ENCODE results near the gene PRSS53. TPM values are rescaled to one million over a fixed set of nuclear protein-coding genes. Genes with fewer than 3 reads are reported as not detected.
A peak's percentile ranks its signal among the peaks of the same experiment; 100 is the strongest.

PRSS53 gene
- total and polyA plus RNA-seq, 7 donors, result 1.1 to 9.1 (median 2.6) TPM; not detected in 2

DNA sequence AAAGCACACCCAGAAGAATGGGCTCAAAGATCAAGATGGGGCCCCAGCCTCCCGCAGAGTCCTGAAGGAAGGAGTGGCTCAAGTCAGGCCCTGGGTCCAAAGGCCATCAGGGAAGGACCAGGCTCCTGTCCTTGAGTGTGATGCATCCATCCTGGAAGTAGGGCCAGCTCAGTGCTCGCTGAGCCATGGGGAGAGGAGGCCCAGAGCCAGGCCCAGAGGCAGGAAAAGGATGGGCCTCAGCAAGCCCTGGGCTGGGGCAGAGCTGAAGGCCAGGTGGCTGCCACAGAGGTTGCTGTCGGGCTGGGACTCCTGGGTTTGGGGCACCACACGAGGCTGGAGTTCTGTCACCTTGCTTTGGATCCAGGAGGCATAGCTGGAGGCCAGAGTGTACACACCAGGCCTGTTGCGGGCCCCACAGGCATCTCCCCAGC lies 43.1 kb upstream of the PRSS53 start:
- Histone ChIP-seq H3K27me3 (peaks cover 5 to 22% (median 6%) of the 10 kb centered on the region in 3 donors), H3K36me3 (peaks cover 46 to 57% (median 50%) of the 10 kb centered on the region in 4 donors), H3K4me1 (peaks cover 0 to 22% (median 8%) of the 10 kb centered on the region in 4 donors), H3K27ac (no peak overlapping the region), H3K9me3 (no peaks in the 10 kb centered on the region), H3K4me3 (no peak overlapping the region)
- 24 to 70% methylated on average over 5 of the region's 5 CpGs for WGBS, 2 donors
- DNase-seq, result no peak
- intact Hi-C loops (cut with DNase I), result no loop called here
- TF ChIP-seq, protein P1, sequence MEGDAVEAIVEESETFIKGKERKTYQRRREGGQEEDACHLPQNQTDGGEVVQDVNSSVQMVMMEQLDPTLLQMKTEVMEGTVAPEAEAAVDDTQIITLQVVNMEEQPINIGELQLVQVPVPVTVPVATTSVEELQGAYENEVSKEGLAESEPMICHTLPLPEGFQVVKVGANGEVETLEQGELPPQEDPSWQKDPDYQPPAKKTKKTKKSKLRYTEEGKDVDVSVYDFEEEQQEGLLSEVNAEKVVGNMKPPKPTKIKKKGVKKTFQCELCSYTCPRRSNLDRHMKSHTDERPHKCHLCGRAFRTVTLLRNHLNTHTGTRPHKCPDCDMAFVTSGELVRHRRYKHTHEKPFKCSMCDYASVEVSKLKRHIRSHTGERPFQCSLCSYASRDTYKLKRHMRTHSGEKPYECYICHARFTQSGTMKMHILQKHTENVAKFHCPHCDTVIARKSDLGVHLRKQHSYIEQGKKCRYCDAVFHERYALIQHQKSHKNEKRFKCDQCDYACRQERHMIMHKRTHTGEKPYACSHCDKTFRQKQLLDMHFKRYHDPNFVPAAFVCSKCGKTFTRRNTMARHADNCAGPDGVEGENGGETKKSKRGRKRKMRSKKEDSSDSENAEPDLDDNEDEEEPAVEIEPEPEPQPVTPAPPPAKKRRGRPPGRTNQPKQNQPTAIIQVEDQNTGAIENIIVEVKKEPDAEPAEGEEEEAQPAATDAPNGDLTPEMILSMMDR (IDR thresholded peaks at IDR 0.05), result no peak
- TF ChIP-seq POLR2AphosphoS5 (IDR thresholded peaks at IDR 0.05) (no peak), POLR2A (IDR thresholded peaks at IDR 0.05) (no peak), EP300 (IDR thresholded peaks at IDR 0.05) (no peak)

DNA sequence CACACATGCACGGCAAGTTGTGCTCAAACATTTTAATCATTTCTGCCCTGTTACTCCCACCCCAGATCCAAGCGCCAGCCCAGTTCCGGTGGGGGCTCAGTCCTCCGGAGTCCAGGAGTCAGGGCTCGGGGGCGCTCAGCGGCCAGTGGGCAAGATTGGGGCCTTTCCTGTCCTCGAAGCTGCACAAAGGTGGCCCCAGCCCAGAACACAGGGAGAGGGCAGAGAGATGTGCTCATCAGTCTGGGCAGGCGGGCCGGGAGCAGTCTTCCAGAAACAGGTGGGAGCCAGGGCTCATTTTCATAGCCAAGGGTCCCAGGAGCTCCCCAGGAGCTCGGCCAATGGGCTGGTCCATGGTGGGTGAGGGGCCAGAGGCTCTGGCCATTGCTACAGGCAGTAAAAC lies 42.7 kb upstream of the PRSS53 start:
- Histone ChIP-seq H3K27ac (no peak overlapping the region), H3K4me3 (no peak overlapping the region), H3K36me3 (peaks cover 47 to 60% (median 51%) of the 10 kb centered on the region in 4 donors), H3K27me3 (peaks cover 4 to 22% (median 5%) of the 10 kb centered on the region in 3 donors), H3K9me3 (no peaks in the 10 kb centered on the region), H3K4me1 (peaks cover 0 to 22% (median 8%) of the 10 kb centered on the region in 4 donors)
- no peak for DNase-seq
- WGBS, 2 donors, result 40 to 76% methylated on average over 11 of the region's 11 CpGs
- intact Hi-C loops (cut with DNase I), result no loop called here
- TF ChIP-seq, protein P1 (IDR thresholded peaks at IDR 0.05), result no peak

DNA sequence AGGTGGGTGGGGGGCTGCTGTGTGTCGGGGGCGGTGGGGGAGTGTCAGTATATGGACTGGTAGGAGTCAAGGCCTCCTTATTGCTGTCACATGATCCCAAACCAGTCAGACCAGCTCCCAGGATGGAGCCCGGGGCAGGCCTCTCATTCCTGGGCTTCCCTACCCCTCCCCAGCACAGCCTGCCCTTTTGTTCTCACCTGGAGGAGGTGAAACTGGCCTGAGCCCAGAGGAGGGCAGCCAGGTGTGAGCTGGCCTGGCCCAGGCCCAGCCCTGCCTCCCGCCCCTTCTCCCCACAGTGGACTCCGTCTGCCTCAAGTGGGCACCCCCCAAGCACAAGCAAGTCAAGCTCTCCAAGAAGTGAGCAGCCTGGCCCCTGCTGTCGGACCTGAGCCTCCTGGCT lies 42.2 kb upstream of the PRSS53 start:
- peaks cover 0 to 22% (median 8%) of the 10 kb centered on the region in 4 donors for H3K4me1 ChIP-seq
- WGBS, 2 donors, result 17 to 70% methylated on average over 6 of the region's 6 CpGs
- intact Hi-C loops (cut with DNase I), result no loop called here
- H3K27ac ChIP-seq, result peak overlapping the region in 2 of 4 donors; percentile 18 to 67
- TF ChIP-seq EP300 (IDR thresholded peaks at IDR 0.05), result no peak
- TF ChIP-seq, protein P1 (IDR thresholded peaks at IDR 0.05), result no peak
- TF ChIP-seq POLR2A (IDR thresholded peaks at IDR 0.05), result no peak
- no peak for TF ChIP-seq POLR2AphosphoS5 (IDR thresholded peaks at IDR 0.05)
- no peak for DNase-seq
- H3K27me3 ChIP-seq, result peaks cover 0 to 17% (median 5%) of the 10 kb centered on the region in 3 donors
- H3K36me3 ChIP-seq, result peaks cover 47 to 65% (median 51%) of the 10 kb centered on the region in 4 donors
- no peak overlapping the region for H3K4me3 ChIP-seq
- H3K9me3 ChIP-seq, result no peaks in the 10 kb centered on the region

DNA sequence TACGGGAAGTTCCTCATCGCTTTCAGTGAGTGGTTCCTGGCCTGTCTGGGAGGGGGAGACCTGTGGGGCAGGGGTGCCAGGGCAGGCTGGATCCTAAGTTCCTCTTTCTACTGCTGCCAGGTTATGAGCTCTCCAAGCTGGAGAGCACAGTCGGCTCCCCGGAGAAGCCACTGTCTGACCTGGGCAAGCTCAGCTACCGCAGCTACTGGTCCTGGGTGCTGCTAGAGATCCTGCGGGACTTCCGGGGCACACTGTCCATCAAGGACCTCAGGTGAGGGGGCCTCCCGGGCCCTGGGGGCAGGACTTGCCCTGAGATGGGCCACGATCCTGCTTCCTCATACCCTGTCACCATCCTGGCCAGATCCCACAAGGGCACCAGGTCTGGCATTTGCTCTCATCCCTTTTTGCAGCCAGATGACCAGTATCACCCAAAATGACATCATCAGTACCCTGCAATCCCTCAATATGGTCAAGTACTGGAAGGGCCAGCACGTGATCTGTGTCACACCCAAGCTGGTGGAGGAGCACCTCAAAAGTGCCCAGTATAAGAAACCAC lies 41.7 kb upstream of the PRSS53 start:
- Histone ChIP-seq H3K4me3 (no peak overlapping the region), H3K27ac (peak overlapping the region; percentile 48 to 67 (median 60)), H3K27me3 (peaks cover 0 to 12% (median 5%) of the 10 kb centered on the region in 3 donors), H3K4me1 (peaks cover 0 to 22% (median 8%) of the 10 kb centered on the region in 4 donors), H3K9me3 (no peaks in the 10 kb centered on the region), H3K36me3 (peaks cover 47 to 68% (median 51%) of the 10 kb centered on the region in 4 donors)
- 16 to 69% methylated on average over 10 of the region's 10 CpGs for WGBS, 2 donors
- DNase-seq, result no peak
- TF ChIP-seq, protein P1 (IDR thresholded peaks at IDR 0.05), result no peak
- TF ChIP-seq EP300 (IDR thresholded peaks at IDR 0.05), result no peak
- no peak for TF ChIP-seq POLR2AphosphoS5 (IDR thresholded peaks at IDR 0.05)
- no peak for TF ChIP-seq POLR2A (IDR thresholded peaks at IDR 0.05)
- intact Hi-C loops (cut with DNase I), result no loop called here

Measured in sigmoid colon (tissue), 7 donors.